Measurements from ENCODE around the gene KIRREL3. TPM values are rescaled to one million over a fixed set of nuclear protein-coding genes. Genes with fewer than 3 reads are reported as not detected.

KIRREL3 gene
- total RNA-seq, 1 donor from 2014 or later, result 0.26 TPM

DNA sequence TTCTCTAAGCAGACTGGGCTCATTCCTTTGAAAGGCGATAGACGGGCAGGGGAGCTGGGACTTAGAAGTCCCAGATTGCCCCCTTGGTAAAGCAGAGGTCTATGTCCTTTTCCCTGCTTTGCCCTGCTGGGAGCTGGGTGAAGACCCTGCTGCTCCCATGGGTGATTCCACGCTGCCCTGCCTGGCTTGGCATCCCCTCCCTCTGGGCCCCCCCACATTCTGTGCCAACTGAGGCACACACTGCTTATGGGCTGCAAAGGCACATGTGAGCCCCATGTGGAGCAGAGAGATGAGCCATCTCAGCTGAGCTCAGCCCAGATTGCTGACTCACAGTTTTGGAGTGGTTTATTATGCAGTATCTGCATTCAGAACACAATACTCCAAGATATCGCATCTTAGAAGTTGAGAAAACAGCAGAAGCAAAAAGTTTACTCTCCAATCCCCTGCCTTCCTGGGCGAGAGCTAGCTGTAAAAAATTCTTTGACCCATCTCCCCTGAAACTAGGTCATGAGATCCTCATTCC is 517.9 kb downstream of the KIRREL3 start:
- Mint-ChIP-seq H3K36me3 (ENCODE audit: insufficient read depth) (no peaks in the 10 kb centered on the region), H3K27ac (no peak overlapping the region), H3K4me3 (ENCODE audit: low read depth) (no peak overlapping the region), H3K27me3 (peaks cover 55% of the 10 kb centered on the region), H3K9me3 (ENCODE audit: low read depth) (no peaks in the 10 kb centered on the region), H3K4me1 (ENCODE audit: low read depth) (peaks cover 3% of the 10 kb centered on the region)
- DNase-seq (ENCODE audit: low spot score, unreplicated experiment), result no peak
- TF ChIP-seq, protein P1, sequence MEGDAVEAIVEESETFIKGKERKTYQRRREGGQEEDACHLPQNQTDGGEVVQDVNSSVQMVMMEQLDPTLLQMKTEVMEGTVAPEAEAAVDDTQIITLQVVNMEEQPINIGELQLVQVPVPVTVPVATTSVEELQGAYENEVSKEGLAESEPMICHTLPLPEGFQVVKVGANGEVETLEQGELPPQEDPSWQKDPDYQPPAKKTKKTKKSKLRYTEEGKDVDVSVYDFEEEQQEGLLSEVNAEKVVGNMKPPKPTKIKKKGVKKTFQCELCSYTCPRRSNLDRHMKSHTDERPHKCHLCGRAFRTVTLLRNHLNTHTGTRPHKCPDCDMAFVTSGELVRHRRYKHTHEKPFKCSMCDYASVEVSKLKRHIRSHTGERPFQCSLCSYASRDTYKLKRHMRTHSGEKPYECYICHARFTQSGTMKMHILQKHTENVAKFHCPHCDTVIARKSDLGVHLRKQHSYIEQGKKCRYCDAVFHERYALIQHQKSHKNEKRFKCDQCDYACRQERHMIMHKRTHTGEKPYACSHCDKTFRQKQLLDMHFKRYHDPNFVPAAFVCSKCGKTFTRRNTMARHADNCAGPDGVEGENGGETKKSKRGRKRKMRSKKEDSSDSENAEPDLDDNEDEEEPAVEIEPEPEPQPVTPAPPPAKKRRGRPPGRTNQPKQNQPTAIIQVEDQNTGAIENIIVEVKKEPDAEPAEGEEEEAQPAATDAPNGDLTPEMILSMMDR (IDR thresholded peaks at IDR 0.05; ENCODE audit: unreplicated experiment), result no peak

DNA sequence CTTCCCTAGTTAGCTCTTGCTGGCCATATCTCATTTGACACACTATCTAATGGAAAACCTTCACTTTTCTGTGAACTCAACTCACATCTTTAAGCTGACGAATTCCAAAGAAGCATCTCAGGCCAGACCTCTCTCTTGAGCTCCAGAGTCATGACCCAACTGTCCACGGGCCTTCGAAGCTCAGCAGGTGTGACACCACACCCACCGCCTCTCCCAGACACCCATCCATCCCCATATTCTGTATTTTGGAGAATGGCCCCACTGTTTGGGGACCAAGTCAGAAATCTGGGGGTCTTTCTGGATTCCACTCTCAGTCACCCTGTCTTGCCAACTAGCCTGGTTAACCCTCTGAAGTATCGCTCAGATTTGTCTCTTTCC is 519.3 kb downstream of the KIRREL3 start:
- no peaks in the 10 kb centered on the region for H3K36me3 Mint-ChIP-seq (ENCODE audit: insufficient read depth)
- DNase-seq (ENCODE audit: low spot score, unreplicated experiment), result no peak
- H3K4me3 Mint-ChIP-seq (ENCODE audit: low read depth), result no peak overlapping the region
- no peaks in the 10 kb centered on the region for H3K9me3 Mint-ChIP-seq (ENCODE audit: low read depth)
- H3K27ac Mint-ChIP-seq, result no peak overlapping the region
- TF ChIP-seq, protein P1 (IDR thresholded peaks at IDR 0.05; ENCODE audit: unreplicated experiment), result no peak
- H3K27me3 Mint-ChIP-seq, result peaks cover 56% of the 10 kb centered on the region
- H3K4me1 Mint-ChIP-seq (ENCODE audit: low read depth), result peaks cover 4% of the 10 kb centered on the region

DNA sequence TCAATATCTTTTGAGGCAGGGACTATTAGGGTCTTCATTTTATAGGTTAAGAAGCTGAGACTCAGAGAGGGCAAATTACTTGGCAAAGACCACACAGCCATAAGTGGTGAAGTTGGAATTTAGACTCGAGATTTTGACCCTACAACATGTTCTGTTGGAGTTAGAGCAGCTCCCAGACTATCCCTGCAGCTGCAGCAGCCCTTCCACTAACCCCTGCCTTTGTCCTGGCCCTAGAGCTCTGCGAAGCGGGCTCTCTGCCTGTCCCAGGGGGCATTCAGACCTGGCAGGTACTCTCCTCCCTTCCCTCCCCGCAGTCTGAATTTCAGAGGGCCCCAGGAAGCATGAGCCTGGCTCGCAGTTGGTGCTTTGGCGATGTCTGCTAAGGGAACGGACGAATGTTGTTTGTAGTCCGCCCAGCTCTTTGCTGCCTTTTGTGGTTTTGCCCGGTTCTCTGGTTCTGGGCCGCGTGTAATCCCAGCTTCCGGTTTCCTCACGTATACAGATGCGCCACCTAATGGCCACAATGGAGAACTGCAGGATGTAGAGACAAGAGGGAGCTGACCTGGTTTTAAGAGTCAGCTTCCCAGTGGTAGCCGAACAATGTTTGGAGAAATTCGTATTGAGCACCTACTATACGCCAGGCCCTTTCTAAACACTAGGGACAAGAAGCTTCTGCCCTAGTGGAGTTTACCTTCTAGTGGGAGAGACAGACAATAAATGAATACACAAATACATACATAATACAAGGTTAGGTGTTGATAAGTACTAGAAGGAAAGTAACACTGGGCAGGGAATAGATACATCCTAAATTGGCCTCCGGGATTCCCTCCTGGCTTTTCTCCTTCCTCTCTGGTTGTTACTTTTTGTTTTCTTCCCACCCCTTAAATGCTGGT is 519.9 kb downstream of the KIRREL3 start:
- Mint-ChIP-seq H3K4me1 (ENCODE audit: low read depth) (peaks cover 6% of the 10 kb centered on the region), H3K27me3 (peaks cover 51% of the 10 kb centered on the region), H3K4me3 (ENCODE audit: low read depth) (no peak overlapping the region), H3K9me3 (ENCODE audit: low read depth) (no peaks in the 10 kb centered on the region), H3K36me3 (ENCODE audit: insufficient read depth) (no peaks in the 10 kb centered on the region), H3K27ac (peak overlapping the region; percentile 83)
- peak; percentile 44 for DNase-seq (ENCODE audit: low spot score, unreplicated experiment)
- TF ChIP-seq, protein P1 (IDR thresholded peaks at IDR 0.05; ENCODE audit: unreplicated experiment), result peak; percentile 88

DNA sequence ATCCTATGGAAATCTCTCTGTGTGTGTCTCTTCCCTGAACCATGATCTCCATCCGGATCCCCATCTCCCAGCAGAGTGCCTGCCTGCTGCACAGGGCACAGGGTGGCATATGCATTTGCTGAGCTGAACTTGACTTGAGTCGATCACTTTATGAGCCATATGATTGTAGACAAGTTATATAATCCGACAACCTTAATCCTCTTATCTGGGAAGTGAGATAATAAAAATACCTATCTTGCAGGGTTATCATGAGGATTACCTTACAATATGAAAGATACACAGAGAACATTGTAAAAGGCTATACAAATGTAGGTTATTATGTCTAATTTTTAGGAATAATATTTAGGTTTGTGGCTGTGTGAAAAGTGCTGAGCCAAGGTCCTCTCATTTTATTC is 520.6 kb downstream of the KIRREL3 start:
- Mint-ChIP-seq H3K27me3 (peaks cover 48% of the 10 kb centered on the region), H3K27ac (no peak overlapping the region), H3K4me1 (ENCODE audit: low read depth) (peaks cover 9% of the 10 kb centered on the region)

DNA sequence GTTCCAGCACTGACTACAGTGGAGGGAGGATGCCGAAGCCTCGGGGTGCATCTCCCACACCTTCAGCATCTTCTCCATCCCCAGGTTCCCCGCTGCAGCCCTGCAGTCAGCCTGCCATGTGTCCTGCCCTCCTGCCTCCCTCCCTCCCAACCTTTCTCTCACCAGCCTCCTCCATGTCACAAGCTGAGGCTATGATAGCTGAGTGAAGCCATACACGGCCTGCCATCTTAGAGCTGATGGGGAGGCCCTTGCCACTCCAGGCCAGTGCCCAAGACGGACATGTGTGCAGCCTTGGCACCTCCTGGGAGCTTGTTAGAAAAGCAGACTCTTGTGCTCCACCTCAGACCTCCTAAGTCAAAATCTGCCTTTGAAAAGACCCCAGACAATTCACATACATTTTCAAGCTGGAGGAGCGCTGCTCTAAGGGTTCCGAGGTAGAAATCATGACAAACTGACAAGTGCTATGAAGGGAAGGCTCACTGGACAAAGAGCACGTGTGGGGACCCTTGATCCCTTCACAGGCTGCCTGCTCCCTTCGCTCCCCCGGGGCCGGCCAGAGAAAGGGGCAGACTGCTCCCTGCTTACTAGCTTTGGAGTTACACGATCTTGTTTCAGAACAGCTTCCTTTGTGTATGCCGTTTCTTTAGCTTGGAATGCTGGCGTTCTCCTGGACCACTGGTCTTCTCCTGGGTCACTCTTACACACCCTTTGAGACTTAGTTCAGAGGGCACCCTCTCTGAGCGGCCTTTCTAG is 521.2 kb downstream of the KIRREL3 start:
- no peak for DNase-seq (ENCODE audit: low spot score, unreplicated experiment)
- Mint-ChIP-seq H3K9me3 (ENCODE audit: low read depth) (no peaks in the 10 kb centered on the region), H3K27ac (no peak overlapping the region), H3K36me3 (ENCODE audit: insufficient read depth) (no peaks in the 10 kb centered on the region), H3K4me3 (ENCODE audit: low read depth) (no peak overlapping the region), H3K4me1 (ENCODE audit: low read depth) (peaks cover 14% of the 10 kb centered on the region), H3K27me3 (peaks cover 46% of the 10 kb centered on the region)
- TF ChIP-seq, protein P1 (IDR thresholded peaks at IDR 0.05; ENCODE audit: unreplicated experiment), result no peak

More for the DNA sequence above, 520.6 kb downstream of the KIRREL3 start:
- no peaks in the 10 kb centered on the region for H3K9me3 Mint-ChIP-seq (ENCODE audit: low read depth)
- TF ChIP-seq, protein P1 (IDR thresholded peaks at IDR 0.05; ENCODE audit: unreplicated experiment), result no peak
- no peak overlapping the region for H3K4me3 Mint-ChIP-seq (ENCODE audit: low read depth)
- no peak for DNase-seq (ENCODE audit: low spot score, unreplicated experiment)
- H3K36me3 Mint-ChIP-seq (ENCODE audit: insufficient read depth), result no peaks in the 10 kb centered on the region

Data from progenitor cell of endocrine pancreas (in vitro differentiated cells).